Measurements from ENCODE around the gene WNT6. TPM values are rescaled to one million over a fixed set of nuclear protein-coding genes. Genes with fewer than 3 reads are reported as not detected.
"Not testable (repeated sequence)": the region's sequence is repeated elsewhere in the genome, so short reads cannot be mapped to it uniquely, and the experiment has no call there.

Gene WNT6
- polyA plus RNA-seq, 1 donor, result 0.12 TPM

- no peak for DNase-seq
Measured at GRCh38 chr2:218830526-218831306, 28.9 kb upstream of the WNT6 start.

GRCh38 chr2:218831378-218831990 lies 28.1 kb upstream of the WNT6 start, which contains the start of gene PRKAG3:
Gene PRKAG3 (minus strand): TSS chr2:218831803.
- DNase-seq, result no peak

GRCh38 chr2:218832081-218832480 lies 27.5 kb upstream of the WNT6 start:
- no peak for DNase-seq

- no peak for DNase-seq
Measured at GRCh38 chr2:218832520-218832919, 27.1 kb upstream of the WNT6 start.

GRCh38 chr2:218833023-218833609 lies 26.5 kb upstream of the WNT6 start:
- DNase-seq, result no peak

- no peak for DNase-seq
Measured at GRCh38 chr2:218834685-218835084, 24.9 kb upstream of the WNT6 start.

- no peak for DNase-seq
Measured at GRCh38 chr2:218837495-218837894, 22.1 kb upstream of the WNT6 start.

GRCh38 chr2:218839430-218839829 lies 20.2 kb upstream of the WNT6 start:
- DNase-seq, result no peak

- DNase-seq, result no peak
Measured at GRCh38 chr2:218839888-218840287, 19.7 kb upstream of the WNT6 start.

GRCh38 chr2:218844334-218844733 lies 15.3 kb upstream of the WNT6 start:
- DNase-seq, result not testable (repeated sequence)

- DNase-seq, result not testable (repeated sequence)
Measured at GRCh38 chr2:218846963-218847362, 12.6 kb upstream of the WNT6 start.

GRCh38 chr2:218849721-218850120 lies 9.9 kb upstream of the WNT6 start:
- no peak for DNase-seq

GRCh38 chr2:218850796-218851195 lies 8.8 kb upstream of the WNT6 start:
- no peak for DNase-seq

GRCh38 chr2:218851286-218851685 lies 8.3 kb upstream of the WNT6 start:
- no peak for DNase-seq

- peak; percentile 55 for DNase-seq
Measured at GRCh38 chr2:218852911-218853667, 6.5 kb upstream of the WNT6 start.

GRCh38 chr2:218853766-218854165 lies 5.8 kb upstream of the WNT6 start:
- no peak for DNase-seq

GRCh38 chr2:218854860-218855259 lies 4.7 kb upstream of the WNT6 start:
- DNase-seq, result no peak

- DNase-seq, result no peak
Measured at GRCh38 chr2:218855305-218856166, 4.1 kb upstream of the WNT6 start.

GRCh38 chr2:218856167-218856895 lies 3.3 kb upstream of the WNT6 start:
- no peak for DNase-seq

- DNase-seq, result no peak
Measured at GRCh38 chr2:218856896-218857243, 2.7 kb upstream of the WNT6 start.

All from left kidney (tissue), 2 donors.